Endometrium (tissue), 2 donors: ENCODE data around the gene RHOH.
"Not testable (repeated sequence)": the region's sequence is repeated elsewhere in the genome, so short reads cannot be mapped to it uniquely, and the experiment has no call there.

ENCODE experiments used
- FAIRE-seq: peaks from 2 replicates; lab custom pipeline; 2012; peaks lifted over from hg19 to GRCh38; lab: Jason Lieb, UNC
- donor health status: control.
- donor health status: control.

Gene RHOH, protein sequence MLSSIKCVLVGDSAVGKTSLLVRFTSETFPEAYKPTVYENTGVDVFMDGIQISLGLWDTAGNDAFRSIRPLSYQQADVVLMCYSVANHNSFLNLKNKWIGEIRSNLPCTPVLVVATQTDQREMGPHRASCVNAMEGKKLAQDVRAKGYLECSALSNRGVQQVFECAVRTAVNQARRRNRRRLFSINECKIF

DNA sequence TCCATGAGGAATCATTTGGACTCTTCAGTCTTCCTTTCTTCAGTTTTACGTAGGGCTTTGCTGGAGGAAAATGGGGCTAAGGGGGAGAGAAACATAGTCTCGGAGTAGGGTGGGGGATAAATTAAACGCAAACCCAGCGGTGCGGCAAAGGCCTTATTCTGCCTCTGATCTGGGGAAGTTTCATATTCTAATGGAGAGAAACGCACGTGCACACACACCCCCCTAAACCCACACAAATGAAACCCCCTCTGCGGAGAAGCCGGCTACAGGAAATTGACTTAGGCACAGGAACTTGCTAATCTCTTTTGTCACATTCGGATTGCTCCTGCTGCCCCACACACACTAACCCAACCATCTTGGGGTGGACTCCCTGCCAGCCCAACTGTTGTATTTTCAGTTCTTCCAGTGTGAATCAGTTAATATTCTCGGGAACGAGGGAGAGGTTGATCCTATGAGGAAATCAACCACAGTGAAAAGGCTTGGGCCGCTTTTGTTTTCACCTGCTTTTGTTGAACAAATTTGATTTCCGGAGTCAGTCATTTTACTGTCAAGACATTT is at the start of gene RHOH:
RHOH (plus strand) TSS at position 308 of the 558 bp plus-strand sequence. CDS start 46,356 bp downstream, outside the sequence.
- no peak for FAIRE-seq

DNA sequence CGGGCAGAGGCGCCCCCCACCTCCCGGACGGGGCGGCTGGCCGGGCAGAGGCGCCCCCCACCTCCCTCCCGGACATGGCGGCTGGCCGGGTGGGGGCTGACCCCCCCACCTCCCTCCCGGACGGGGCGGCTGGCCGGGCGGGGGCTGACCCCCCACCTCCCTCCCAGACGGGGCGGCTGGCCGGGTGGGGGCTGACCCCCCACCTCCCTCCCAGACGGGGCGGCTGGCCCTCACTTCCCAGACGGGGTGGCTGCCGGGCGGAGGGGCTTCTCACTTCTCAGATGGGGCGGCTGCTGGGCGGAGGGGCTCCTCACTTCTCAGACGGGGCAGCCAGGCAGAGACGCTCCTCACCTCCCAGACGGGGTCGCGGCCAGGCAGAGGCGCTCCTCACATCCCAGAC is 49.3 kb upstream of the RHOH start:
- not testable (repeated sequence) for FAIRE-seq

DNA sequence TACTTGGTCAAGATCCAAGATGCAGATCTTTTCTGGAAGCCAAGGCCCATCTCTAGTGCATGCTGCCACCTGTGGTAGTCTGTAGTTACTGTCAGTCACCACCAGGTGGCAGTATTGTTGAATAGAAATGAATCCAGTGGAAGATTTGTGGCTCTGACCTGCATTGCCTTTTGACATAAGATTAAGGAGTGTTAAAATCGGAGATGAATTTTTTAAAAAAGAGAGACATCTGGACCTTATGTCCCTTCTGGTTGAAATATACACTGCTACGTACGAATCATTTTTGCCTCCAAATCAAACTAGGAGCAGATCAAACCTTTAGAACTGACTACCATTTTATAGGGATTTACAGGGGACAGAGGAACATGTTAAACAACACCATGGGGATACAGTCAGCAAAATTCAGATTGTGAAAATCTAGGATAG is 46.9 kb upstream of the RHOH start:
- peak; percentile 71 for FAIRE-seq

DNA sequence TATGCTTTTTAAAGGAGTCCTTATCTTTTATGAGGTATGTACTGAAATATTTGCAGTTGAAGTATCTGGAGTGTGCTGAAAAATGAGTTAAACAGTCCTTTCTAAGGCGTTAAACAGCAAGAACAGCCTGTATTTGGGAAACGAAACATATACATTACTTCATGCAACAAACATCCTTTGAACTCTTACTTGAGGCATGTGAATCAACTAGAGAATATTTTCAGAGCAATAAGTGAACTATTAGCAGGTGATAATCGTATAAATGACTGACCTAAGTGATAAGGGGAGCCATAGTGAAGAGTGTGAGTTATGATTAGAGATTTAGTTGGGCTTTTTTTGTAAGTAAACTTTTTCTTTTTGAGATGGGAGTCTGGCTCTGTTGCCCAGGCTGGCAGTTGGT is 45.9 kb upstream of the RHOH start:
- FAIRE-seq, result no peak

DNA sequence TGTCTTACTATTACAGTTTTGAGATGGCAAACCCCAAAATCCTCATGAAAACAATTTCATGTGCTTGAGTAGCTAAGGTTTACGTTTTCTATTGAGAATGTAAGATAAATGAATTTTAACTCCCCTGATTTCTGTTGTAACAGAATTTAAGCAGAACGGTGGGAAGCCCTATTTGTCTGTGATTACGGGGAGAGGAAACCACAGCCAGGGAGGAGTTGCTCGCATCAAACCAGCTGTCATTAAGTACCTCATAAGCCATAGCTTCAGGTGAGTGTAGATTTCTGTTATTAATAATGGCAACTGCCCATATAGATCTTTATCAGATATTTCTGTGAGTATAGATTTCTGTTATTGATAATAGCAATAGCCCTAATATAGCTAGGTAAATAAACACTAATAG is 44.2 kb upstream of the RHOH start:
- FAIRE-seq, result no peak

DNA sequence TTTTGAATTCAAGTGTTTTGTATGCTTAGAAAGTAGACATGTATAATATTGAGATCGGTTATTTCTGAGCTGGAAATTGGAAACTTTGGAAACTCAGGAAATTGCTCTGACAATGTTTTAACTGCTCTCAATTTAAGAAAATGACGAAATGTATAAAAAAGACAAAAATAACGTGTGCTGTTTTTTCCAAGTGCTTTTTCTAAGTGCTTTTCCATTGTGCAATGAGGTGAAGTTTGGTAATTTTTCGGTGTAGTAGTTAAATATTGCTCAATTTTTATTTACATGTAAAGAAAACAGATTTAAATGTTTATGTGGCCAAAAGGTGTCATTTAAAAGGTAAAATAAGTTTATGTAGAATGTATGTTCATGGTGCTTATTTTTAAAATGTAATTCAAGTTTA is 39.4 kb upstream of the RHOH start:
- no peak for FAIRE-seq

DNA sequence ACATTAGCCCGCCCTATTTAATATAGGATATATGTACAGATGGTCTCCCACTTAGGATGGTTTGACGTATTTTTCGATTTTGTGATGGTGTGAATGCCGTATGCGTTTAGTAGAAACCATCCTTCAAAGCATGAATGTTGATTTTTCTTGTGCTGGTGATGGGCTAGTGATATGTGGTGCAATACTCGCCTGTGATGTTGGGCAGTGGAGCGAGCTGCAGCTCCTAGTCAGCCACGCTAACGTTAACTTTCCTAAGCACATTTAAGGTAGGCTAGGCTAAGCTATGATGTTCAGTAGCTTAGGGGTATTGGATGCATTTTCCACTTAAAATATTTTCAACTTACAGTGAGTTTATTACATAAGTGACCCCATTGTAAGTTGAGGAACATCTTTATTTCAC is 36.6 kb upstream of the RHOH start:
- FAIRE-seq, result no peak

DNA sequence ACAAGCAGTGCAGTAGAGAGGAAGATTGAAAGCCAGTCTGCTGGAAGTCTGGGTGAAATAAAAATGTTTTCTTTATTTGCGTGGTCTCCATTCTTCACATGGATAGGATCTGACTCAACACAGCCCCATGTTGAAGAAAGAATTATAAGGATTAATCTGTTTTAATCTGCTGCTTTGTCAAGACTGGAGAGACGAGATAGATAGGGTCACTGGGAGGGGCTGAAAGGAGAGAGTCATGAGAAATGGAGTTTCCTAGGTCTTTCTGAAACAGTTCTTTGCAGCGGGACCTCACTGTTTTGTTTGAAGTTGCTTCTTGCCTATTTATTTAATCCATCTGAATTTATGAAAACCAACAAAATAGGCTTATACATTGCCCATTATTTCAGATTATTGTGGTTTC is 32.4 kb upstream of the RHOH start:
- FAIRE-seq, result no peak

DNA sequence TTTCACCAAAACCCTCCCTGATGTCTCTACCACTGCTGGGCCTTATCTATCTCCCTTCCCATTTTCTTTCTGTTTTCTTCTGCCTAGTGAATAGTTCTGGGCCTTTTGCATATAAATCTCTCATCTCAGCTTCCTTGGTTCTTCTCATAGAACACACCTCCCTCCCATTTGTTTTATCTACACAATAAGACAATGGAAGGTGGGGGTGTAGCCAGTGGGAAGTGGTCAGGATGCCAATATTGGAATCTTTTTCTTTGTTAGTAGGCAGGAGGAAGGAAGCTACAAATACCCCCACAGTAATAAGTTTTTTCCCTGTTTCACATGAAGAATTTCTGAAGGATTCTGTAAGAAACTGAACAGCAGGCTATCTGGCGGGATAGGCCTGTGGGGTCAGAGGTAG is 30.9 kb upstream of the RHOH start:
- no peak for FAIRE-seq

DNA sequence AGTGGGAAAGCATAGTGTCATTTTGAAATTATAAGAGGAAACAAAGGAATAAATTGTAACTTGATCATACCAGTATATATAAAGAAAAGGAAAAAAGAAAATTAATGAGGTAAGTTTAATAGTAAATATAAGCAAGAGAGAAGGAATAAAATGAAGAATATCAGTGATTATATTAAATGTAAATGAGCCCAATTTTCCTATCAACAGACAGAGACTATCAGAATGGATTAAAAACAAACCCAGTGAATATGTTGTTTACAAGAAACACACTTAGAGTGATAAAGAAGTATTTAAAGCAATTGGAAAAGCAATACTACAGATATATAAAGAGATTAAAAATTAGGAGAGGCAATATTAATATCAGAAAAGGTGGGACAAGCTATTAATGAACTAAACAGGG is 28.8 kb upstream of the RHOH start:
- FAIRE-seq, result no peak

DNA sequence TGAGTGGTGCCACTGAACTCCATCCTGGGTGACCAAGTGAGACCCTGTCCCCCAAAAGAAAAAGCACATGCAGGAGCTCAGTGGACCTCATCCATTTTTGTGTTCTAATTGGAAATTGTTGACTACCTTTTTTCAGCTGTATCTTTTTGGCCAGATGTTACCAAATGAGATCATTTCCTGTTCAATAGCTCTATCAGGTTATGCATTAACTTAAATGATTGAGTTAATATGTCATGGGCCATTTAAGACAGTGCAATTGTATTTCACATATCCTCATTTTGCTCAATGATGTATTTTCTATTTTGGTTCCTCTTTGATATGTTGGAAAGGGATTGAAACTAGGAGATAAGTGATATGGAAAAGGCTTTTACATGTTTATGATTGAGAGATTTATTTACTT is 26.2 kb upstream of the RHOH start:
- FAIRE-seq, result no peak

DNA sequence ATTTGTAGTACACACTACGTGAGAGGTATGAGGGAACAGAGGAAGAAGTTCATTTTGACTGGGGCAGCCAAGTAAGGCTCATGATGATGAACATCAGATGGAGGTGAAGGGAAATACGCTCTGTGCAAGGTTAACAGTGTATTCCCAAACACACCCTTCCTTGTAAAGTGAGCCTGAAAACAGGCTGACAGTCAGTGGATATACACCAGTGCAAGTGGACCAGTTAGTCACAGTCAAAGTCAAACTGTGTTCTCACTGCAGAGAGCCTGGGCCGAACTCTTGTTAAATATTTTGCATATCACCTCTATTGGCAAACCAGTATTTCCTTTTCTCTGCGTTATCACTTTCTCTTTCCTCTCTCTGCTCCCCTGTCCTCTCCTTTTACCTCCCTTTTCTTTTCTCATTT is 23.4 kb upstream of the RHOH start:
- FAIRE-seq, result no peak

DNA sequence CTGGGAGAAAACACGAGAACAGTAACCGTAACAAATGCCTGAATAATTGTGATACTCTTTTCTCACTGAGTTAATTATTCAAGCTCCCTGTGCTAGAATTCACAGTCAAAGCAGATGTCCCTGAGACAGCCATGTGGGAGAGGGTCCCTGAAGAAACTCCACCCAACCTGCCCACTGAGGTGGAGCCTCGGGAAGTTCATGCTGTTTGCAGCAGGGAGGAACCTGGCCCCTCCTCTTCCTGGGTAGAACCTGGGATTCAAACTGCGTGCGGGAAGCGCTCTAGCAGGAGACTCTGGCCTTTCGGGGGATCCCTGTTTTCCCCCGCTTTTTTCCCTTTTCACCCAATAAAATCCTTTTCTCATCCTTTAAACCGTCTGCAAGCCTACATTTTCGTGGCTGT is 20.2 kb upstream of the RHOH start:
- no peak for FAIRE-seq

DNA sequence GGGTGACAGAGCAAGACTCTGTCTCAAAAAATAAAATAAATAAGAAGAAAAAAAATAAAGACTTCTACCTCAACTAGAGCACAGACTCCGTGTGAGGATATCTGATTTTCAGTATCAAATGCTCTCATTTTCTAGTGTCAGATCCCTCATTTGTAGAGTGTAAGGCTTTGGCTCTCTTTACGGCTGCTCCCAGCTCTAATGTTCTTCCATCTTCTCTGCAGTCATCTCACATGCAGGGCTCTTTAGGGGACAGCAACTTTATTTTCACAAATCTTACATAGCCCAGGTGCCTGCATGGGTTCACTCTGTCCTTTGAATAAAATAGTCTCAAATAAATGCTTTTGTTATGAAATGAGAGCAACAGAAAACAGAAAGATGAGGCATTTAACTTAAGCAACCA is 19.2 kb upstream of the RHOH start:
- no peak for FAIRE-seq

DNA sequence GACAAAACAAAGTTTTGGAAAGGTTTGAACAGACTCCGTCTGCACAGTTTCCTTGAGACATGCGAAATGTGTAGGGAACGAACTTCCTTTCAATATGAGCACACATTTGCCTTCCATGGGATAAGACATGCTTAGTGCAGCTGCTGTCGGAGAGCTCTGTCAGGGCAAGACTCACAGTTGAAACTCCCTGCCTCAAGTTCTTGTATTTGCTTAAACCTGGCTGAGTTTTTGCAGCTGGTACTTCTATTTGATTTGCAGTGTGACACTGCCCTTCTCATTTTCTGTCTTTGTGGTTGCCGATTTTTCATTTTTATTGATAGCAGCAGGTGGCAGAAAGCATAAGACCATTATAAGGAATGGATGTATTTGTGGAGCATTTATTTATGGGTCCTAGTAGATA is 18.2 kb upstream of the RHOH start:
- no peak for FAIRE-seq

DNA sequence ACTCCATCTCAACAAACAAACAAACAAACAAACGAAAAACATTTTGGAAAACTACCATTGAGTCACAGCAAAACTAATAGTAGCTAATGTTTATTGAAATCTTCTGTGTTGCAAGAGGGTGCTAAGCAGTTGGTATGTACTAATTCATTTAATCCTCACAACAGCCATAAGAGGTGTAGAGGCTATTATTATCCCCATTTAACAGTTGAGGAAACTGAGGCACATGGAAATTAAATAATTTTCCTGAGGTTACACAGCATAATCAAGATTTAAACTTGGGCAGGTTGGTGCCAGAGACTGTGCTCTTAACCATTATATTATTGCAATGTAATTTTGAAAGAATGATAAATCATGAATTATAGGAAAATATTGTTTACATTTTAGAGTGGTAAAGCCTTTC is 17.5 kb upstream of the RHOH start:
- no peak for FAIRE-seq

DNA sequence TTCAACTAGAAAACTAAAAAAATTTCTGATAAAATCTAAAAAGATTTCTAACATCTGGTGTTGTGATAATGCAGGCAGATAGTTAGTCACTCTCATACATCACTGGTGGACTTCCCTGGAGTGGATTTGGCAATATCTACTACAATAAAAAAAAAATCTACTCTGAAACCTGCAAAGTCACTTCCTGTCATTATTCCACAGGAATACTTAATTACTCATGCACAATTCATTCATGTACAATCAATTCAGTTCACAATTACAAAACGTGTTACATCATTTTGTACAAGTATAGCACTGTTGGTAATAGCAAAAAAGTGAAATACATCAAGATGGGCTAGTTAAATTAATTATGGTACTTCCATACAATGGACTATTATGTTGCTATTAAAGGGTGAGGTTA is 16.5 kb upstream of the RHOH start:
- FAIRE-seq, result peak; percentile 55

DNA sequence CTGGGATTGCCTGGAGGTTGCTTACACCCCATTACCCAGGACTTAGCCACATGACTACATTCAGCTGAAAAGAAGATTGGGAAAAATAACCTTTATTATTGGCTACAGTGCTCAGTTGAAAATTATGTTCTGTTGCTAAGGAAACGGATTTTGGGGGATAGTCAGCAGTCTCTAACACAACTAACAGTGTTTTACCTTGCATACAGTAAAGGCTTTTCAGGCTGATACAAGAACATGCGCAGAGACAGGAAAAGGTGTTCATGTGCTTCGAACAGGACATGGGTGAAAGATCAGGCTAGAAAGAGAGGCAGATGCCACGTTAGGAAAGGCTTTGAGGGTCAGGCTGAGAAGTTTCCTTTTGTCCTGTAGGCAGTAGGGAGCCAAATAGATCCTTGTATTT is 14.8 kb upstream of the RHOH start:
- FAIRE-seq, result no peak

DNA sequence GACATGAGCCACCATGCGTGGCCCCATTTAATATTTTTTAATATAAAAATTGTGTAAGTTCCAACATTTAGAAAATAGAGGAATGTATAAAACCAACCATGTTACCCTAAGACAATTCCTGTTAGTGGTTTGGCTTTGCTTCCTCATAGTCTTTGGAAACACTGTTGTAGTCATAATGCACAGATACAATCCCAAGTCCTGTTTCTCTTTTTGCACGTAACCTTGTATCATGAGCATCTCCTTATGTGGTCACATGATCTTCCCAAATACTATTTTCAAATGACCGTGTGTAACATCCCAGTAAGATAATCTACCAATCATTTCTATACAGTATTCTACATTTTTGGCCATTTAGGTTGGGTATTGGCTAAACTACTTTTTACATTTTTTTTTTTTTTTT is 13.9 kb upstream of the RHOH start:
- FAIRE-seq, result no peak

DNA sequence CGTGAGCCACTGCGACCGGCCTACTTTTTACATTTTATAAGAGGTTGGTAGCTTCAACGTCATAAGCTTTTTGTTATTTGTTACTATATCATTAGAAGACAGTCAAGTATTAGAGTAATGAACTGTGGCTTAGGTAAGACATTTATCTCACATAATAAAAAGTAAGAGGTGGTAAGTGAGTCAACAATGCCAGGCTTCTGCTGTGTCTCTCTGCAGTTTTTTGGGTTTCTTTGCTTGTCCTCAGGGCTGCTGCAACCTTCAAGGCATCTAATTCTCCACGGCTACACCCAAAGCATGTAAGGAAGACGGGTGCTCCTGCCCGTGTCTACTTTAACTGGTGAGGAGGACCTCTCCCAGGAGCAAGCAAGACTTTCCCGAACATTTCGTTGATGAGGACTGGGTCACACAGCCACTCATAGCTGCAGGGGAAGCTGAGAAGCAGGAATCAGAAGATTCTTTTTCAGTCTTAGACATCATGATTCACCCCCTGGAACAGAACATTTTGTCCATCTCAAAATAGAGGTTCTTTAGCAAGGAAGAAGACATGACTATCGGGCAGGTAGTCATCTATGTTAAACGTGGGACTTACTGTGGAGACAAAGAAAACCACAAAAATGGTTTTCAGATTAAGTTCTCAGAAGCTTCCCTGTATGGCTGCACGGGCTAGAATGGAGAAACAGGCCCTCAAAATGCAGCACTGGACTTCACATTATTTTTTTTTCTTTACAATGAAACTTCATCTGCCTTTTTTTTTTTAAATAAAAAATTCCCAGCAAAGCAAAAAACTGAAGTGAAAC is 13.0 kb upstream of the RHOH start:
- FAIRE-seq, result no peak

DNA sequence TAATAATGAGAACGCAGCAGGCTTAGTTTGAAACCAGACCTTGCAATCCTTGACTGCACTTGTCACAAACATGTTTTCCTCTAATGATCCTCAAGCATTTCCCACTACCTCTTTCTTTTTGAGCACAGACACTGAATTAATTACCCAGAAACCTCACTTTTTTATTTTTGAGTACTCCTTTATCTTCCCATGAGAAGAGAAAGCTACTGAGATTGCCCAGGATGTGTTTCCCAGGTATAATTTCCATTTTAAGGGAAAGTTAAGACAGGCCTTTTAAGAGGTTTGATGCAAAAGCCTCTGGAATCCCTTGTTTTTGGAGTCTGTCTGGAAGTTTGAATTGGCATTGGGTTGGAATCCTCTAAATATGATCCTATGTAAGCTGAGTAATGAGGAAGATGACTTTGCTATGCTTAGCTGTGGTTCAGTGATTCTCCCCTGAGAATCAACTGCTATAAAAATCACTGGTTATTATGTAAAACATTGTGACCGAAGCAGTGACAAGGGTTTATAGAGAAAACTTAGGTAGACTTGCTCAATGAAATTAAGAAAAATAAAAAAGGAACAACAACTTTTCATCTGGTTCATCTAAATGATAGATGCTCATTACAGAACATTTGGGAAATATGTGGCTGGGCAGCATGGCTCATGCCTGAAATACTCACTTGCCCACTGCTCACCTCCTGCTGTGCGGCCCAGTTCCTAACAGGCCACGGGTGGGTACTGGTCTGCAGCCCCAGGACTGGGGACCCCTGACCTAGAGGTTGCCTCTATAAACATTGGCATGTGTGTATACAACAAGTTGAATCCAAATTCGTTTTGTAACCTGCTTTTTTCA is 10.8 kb upstream of the RHOH start:
- FAIRE-seq, result no peak

DNA sequence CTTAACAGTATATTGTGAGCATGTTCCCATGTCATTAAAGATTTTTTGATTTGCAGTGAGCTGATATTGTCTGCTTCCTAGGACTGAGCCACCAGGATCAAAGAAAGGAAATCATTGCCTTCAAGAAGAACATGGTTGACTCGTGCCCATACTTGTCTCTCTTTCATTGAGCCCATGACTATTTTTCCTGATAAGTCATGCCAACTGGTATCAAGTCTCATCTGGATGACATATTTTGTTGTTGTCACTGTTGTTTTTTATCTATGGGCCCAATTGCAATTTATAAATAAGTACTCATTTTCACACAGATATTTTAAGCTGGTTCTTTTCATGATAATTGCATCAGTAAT is 10.2 kb upstream of the RHOH start:
- no peak for FAIRE-seq

DNA sequence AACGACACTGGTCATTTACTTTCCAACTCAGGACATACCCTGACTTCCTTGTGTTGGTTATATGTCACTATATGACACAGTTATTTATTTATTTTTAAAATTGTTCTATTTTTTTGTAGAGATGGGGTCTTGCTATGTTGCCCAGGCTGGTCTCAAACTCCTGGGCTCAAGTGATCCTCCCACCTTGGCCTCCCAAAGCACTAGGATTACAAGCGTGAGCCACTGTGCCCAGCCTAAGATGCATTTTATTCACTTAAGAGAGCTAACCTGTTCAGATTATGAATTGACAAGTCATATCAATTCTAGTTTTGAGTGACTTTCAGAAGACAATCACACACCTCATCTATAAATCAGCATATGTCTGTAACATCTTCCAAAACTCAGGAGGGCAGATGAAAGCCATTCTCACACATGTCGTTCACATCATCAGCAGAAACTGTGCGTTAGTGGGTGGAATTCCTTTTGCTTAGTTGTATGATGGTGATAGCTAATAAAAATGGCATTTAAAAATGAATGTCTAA is 9.4 kb upstream of the RHOH start:
- FAIRE-seq, result no peak
